Thyroid gland (tissue), 4 donors: ENCODE measurements around the gene FKRP. TPM values are rescaled to one million over a fixed set of nuclear protein-coding genes. Genes with fewer than 3 reads are reported as not detected.

Source experiments
- DNase-seq, 2 donors: peaks; one replicate each; pipeline ENCODE4 v3.0.0-alpha.2; 2019
- H3K27ac ChIP-seq, 3 donors: fragments of 200-600 bp; sonication (generic); 1 replicate in 2 of 3; 2 replicates in 1 of 3; pipeline ENCODE4 v1.5.1; 2016 to 2019; ENCODE audit warnings: mild to moderate bottlenecking in 1 of 3, moderate library complexity in 1 of 3
- H3K27me3 ChIP-seq: fragments of 200-600 bp; sonication (generic); one replicate; pipeline ENCODE4 v1.5.1; 2019
- H3K36me3 ChIP-seq, 2 donors: fragments of 200-600 bp; sonication (generic); one replicate each; pipeline ENCODE4 v1.5.1; 2016 to 2019
- H3K4me1 ChIP-seq, 2 donors: fragments of 200-600 bp; sonication (generic); one replicate each; pipeline ENCODE4 v1.5.1; 2017 to 2019
- H3K4me3 ChIP-seq, 3 donors: fragments of 200-600 bp; sonication (generic); replicated peaks in 1 of 3; 1 replicate in 2 of 3; 2 replicates in 1 of 3; pipeline ENCODE4 v1.5.1; 2016; ENCODE audit warnings: mild to moderate bottlenecking in 1 of 3
- H3K9me3 ChIP-seq: fragments of 200-600 bp; sonication (generic); one replicate; pipeline ENCODE4 v1.5.1; 2017
- POLR2A ChIP-seq, 2 donors: fragments of 450-650 bp; IDR thresholded peaks; one replicate each; pipeline ENCODE4 v1.6.1; 2017; ENCODE audit warnings: antibody characterized with exemption in 2 of 2, mild to moderate bottlenecking in 2 of 2, moderate library complexity in 1 of 2
- WGBS, 2 donors: methylation state at CpG; one replicate each; pipeline ENCODE4 v1.1.5; 2017; 5-methylcytosine and 5-hydroxymethylcytosine counted together
- intact Hi-C: fragments of 100-400 bp; cut with DNase I; formaldehyde crosslinking; loops from one replicate; pipeline ENCODE4 v1.15.1; 2023
- total RNA-seq, 4 donors: library from RNA; depleted of rRNA; stranded (reverse); fragments of >200 nt; gene quantifications; one replicate each; pipeline ENCODE4 v1.2.3, GENCODE V29; 2016
- TF ChIP-seq, protein P1 (sequence below), 6 experiments: fragments of 200-600 bp in 3 of 6; fragments of 450-650 bp in 3 of 6; sonication (generic) in 3 of 6; IDR thresholded peaks; one replicate each; pipeline ENCODE4 v1.5.1; 2016 to 2019; ENCODE audit warnings: antibody characterized with exemption in 6 of 6, mild to moderate bottlenecking in 2 of 6, inconsistent platforms in 1 of 6, moderate library complexity in 1 of 6

FKRP gene
- total RNA-seq, 4 donors from 2014 or later = 20.1 to 40.1 (median 23.1) TPM

DNA sequence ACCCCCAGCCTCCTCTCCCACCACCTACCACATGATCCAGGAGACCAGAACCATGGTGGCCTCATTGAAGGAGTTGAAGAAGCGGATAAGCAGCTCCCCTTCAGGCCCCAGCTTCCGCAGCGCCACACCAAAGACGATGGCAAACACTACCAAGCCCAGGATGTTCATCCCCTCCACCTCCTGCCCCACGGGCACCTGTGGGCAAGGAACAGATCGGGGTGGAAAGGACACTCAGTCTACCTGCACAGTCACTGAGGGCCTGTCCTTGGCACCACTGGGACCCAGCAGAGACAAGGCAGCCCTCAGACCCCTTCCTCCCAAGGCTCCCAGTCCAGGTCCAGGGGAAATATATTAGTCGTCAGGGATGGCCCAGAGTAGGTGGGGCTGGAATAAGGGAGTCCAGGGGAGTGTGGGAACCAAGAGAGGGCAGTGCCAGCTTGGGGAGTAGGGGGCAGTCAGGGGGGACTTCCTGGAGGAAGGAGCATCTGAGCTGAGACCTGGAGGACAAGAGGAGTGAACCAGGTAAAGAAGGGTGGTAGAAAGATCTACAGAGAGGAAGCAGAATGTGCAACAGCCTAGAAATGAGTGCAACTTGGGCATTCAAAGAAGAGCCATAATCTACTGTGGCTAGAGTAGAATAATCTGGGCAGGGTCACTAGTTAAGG is 36.6 kb downstream of the FKRP start:
- no peak for DNase-seq
- H3K4me3 ChIP-seq = no peak overlapping the region
- 91 to 95% methylated on average over 7 of the region's 7 CpGs for WGBS, 2 donors
- no peaks in the 10 kb centered on the region for H3K9me3 ChIP-seq
- H3K36me3 ChIP-seq = no peaks in the 10 kb centered on the region
- no peak overlapping the region for H3K27ac ChIP-seq
- no peaks in the 10 kb centered on the region for H3K27me3 ChIP-seq
- TF ChIP-seq, protein P1, sequence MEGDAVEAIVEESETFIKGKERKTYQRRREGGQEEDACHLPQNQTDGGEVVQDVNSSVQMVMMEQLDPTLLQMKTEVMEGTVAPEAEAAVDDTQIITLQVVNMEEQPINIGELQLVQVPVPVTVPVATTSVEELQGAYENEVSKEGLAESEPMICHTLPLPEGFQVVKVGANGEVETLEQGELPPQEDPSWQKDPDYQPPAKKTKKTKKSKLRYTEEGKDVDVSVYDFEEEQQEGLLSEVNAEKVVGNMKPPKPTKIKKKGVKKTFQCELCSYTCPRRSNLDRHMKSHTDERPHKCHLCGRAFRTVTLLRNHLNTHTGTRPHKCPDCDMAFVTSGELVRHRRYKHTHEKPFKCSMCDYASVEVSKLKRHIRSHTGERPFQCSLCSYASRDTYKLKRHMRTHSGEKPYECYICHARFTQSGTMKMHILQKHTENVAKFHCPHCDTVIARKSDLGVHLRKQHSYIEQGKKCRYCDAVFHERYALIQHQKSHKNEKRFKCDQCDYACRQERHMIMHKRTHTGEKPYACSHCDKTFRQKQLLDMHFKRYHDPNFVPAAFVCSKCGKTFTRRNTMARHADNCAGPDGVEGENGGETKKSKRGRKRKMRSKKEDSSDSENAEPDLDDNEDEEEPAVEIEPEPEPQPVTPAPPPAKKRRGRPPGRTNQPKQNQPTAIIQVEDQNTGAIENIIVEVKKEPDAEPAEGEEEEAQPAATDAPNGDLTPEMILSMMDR (IDR thresholded peaks at IDR 0.05) = no peak
- TF ChIP-seq POLR2A (IDR thresholded peaks at IDR 0.05) = no peak
- H3K4me1 ChIP-seq = peaks cover 8 to 27% of the 10 kb centered on the region in 2 donors
- intact Hi-C loops = no loop called here

DNA sequence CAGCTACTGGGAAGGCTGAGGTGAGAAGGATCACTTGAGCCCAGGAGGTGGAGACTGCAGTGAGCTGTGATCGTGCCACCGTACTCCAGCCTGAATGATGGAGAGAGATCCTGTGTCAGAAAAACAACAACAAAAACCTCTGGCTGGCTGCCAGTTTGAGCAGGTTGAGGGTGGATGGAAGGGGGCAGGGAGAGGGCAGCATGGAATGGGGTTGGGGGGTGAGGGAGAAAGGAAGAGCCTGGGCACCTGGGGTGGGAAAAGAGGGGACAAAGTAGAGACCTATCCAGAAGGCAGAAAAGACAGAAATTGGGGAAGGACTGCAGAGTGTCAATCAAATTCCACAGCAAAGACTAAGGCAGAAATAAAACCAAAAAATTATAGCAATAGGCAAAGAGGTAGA is 37.8 kb downstream of the FKRP start:
- 17 to 42% methylated on average over 2 of the region's 2 CpGs for WGBS, 2 donors
- H3K4me3 ChIP-seq = no peak overlapping the region
- peaks cover 12 to 36% of the 10 kb centered on the region in 2 donors for H3K4me1 ChIP-seq
- TF ChIP-seq POLR2A (IDR thresholded peaks at IDR 0.05) = no peak
- TF ChIP-seq, protein P1 (IDR thresholded peaks at IDR 0.05) = no peak
- no peaks in the 10 kb centered on the region for H3K27me3 ChIP-seq
- peak in 1 of 2 donors; percentile 37 for DNase-seq
- H3K9me3 ChIP-seq = no peaks in the 10 kb centered on the region
- H3K36me3 ChIP-seq = no peaks in the 10 kb centered on the region
- intact Hi-C loops = no loop called here
- H3K27ac ChIP-seq = no peak overlapping the region

DNA sequence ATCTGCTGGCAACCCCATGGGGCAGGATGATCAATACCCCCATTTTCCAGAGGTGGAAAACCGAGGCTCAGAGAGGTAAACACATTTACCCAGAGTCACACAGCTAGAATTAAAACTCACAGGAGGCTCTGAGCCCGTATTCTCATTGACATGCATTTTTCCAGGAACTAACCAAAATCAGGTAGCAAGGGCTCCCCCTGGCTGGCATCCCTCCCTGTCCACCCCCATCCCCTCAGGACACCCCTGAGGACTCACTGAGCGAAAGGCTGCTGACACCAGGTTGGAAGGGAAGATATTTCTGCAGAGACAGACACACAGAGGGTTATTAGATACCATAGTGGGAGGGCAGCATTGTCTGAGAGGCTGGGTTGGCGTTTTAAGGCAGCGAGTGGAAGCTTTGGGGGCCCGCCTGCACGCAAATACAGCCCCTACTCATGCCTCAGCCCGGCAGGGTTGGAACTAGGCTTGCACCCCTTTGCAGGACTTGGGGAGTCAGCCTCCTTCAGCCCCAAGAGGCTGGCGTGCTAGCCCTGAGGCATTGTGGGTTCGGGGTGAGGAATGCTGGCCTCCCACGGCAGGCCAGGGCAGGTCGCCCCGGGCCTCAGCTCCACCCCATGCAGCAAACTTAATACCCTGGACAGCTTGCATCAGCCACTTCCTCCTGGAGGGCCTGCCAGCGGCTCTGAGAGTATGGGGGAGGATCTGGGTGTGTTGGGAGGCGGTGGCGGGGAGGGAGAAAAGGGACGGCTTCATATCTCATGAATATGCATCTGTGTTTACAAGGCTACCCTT is 38.6 kb downstream of the FKRP start:
- 68 to 69% methylated on average over 17 of the region's 17 CpGs for WGBS, 2 donors
- Histone ChIP-seq H3K27ac (peak overlapping the region in 1 of 3 donors; percentile 1), H3K36me3 (no peaks in the 10 kb centered on the region), H3K4me3 (peak overlapping the region in 1 of 3 donors; percentile 6), H3K27me3 (no peaks in the 10 kb centered on the region), H3K4me1 (peaks cover 12 to 36% of the 10 kb centered on the region in 2 donors), H3K9me3 (no peaks in the 10 kb centered on the region)
- no peak for TF ChIP-seq POLR2A (IDR thresholded peaks at IDR 0.05)
- TF ChIP-seq, protein P1 (IDR thresholded peaks at IDR 0.05) = no peak
- intact Hi-C loops = no loop called here
- DNase-seq = peak in 1 of 2 donors; percentile 18

DNA sequence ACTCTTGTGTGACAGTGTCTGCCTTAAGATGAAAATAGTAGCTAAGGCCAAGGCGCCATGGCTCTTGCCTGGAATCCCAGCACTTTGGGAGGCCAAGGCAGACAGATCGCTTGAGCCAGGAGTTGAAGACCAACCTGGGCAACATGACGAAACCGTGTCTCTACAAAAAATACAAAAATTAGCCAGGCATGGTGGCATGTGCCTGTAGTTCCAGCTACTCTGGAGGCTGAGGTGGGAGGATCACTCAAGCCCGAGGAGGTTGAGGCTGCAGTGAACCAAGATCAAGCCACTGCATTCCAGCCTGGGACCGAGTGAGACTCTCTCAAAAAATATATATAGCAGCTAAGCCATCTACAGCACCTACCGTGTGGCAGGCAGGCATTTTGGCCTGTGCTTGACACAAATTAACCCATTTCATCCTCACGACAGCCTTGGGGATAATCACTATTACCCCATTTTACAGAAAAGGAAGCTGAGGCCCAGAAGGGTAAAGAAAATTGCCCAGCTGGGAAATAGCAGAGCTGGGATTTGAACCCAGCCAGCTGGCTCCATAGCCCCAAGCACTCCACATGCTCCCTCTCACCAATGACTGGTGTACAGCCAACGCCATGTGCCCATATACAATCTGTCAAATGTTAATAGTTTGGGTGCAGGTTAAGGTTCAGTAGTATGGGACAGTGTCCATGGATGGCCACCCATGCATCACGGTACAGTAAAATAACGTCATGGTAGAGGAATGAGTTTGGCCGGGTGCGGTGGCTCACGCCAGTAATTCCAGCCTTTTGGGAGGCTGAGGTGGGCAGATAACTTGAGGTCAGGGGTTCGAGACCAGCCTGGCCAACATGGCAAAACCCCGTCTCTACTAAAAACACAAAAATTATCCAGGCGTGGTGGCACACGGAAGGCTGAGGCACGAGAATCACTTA is 39.5 kb downstream of the FKRP start:
- no peak for DNase-seq
- H3K36me3 ChIP-seq = no peaks in the 10 kb centered on the region
- intact Hi-C loops = no loop called here

More for the DNA sequence above, 39.5 kb downstream of the FKRP start:
- Histone ChIP-seq H3K27ac (peak overlapping the region in 2 of 3 donors; percentile 73 to 76), H3K27me3 (no peaks in the 10 kb centered on the region), H3K4me1 (peaks cover 12 to 36% of the 10 kb centered on the region in 2 donors), H3K4me3 (peak overlapping the region in 1 of 3 donors; percentile 6), H3K9me3 (no peaks in the 10 kb centered on the region)
- no peak for TF ChIP-seq POLR2A (IDR thresholded peaks at IDR 0.05)
- TF ChIP-seq, protein P1 (IDR thresholded peaks at IDR 0.05) = no peak
- WGBS, 2 donors = 62 to 64% methylated on average over 19 of the region's 19 CpGs
